HL-60 (cell line): ENCODE measurements around the gene GFPT2.

ENCODE experiments used
- DNase-seq, 2 experiments: peaks; one replicate each; pipeline ENCODE4 v3.0.0-alpha.2; 2010 to 2020; ENCODE audit warnings: low read depth in 1 of 2, low spot score in 1 of 2
- H3K27ac ChIP-seq: fragments of 250-450 bp; sonication (Bioruptor Pico); replicated peaks from 2 replicates; pipeline ENCODE4 v1.5.1; 2020; ENCODE audit warnings: mild to moderate bottlenecking, moderate library complexity
- H3K27me3 ChIP-seq: fragments of 250-450 bp; sonication (Bioruptor Pico); 2 replicates; pipeline ENCODE4 v1.5.1; 2021; ENCODE audit warnings: mild to moderate bottlenecking, moderate library complexity; ENCODE audit not compliant: insufficient read depth, poor library complexity, severe bottlenecking
- H3K4me3 ChIP-seq: replicated peaks from 2 replicates; pipeline ENCODE4 v1.5.1; 2011; ENCODE audit warnings: mild to moderate bottlenecking, control low read depth, low read length; ENCODE audit not compliant: insufficient read depth
- CTCF ChIP-seq: IDR thresholded peaks from one replicate; pipeline ENCODE4 v1.5.1; 2011; ENCODE audit warnings: low read length, control low read depth, inconsistent platforms; ENCODE audit not compliant: insufficient read depth
- GABPA ChIP-seq: IDR thresholded peaks from 2 replicates; pipeline ENCODE4 v1.6.1; 2012; ENCODE audit warnings: low read depth
- POLR2AphosphoS5 ChIP-seq: IDR thresholded peaks from 2 replicates; pipeline ENCODE4 v1.6.1; 2012; ENCODE audit warnings: low read depth
- REST ChIP-seq: IDR thresholded peaks from 2 replicates; pipeline ENCODE4 v1.6.1; 2012; ENCODE audit warnings: low read depth; ENCODE audit not compliant: insufficient replicate concordance
- SPI1 ChIP-seq: IDR thresholded peaks from 2 replicates; pipeline ENCODE4 v1.6.1; 2012; ENCODE audit warnings: low read depth, mild to moderate bottlenecking, borderline replicate concordance

The GFPT2 gene

GRCh38 chr5:180313677-180314505, 39.2 kb downstream of the GFPT2 start:
- Histone ChIP-seq H3K27me3 (no peaks in the 10 kb centered on the region), H3K27ac (no peak overlapping the region), H3K4me3 (peak overlapping the region; percentile 31)
- peak; percentile 38 to 75 for DNase-seq
- no peak for TF ChIP-seq SPI1
- no peak for TF ChIP-seq REST
- TF ChIP-seq GABPA, result no peak

GRCh38 chr5:180311216-180311615, 41.9 kb downstream of the GFPT2 start:
- Histone ChIP-seq H3K4me3 (no peak overlapping the region), H3K27me3 (no peaks in the 10 kb centered on the region), H3K27ac (no peak overlapping the region)
- DNase-seq, result no peak
- TF ChIP-seq POLR2AphosphoS5 (no peak), GABPA (no peak), REST (no peak), SPI1 (no peak), CTCF (no peak)

GRCh38 chr5:180306796-180307195, 46.3 kb downstream of the GFPT2 start:
- TF ChIP-seq GABPA, result no peak
- no peak for TF ChIP-seq SPI1
- TF ChIP-seq POLR2AphosphoS5, result no peak
- TF ChIP-seq REST, result no peak
- no peak for TF ChIP-seq CTCF
- DNase-seq, result no peak
- Histone ChIP-seq H3K27me3 (no peaks in the 10 kb centered on the region), H3K4me3 (no peak overlapping the region), H3K27ac (no peak overlapping the region)
